Right forelimb (tissue), 1 donor: ENCODE results near the gene RUFY4.

Source experiments
- DNase-seq: peaks from one replicate; pipeline ENCODE4 v3.0.0-alpha.2; 2018

The RUFY4 gene

DNA sequence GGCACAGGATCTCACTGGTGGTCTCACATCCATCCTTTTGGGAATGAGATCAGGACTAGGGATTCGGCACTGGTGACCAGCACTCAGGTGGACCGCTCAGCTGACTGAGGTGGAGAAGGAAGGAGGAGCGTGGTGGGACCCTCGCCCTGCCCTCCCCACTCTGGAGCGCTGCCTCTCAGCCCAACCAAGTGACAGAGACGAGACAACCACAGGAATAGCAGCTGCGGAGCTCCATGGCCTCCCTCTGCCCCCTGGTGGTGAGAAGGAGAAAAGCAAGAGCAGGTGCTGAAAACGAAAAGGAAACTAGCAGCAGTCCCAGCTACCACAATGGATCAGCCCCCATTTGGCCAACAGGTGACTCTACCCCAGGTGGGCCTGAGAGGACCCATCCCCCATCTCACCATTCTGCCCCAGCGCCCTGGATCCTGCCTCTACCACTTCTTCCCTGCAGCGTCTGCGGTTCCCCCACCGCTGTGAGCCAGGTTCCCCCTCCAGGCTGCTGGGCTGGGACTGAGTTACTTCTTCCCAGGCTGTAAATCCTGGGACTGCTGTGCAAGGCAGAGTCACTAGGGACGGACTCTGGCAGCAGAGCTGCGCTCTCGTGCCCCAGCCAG lies at the start of gene RUFY4:
RUFY4 (plus strand) TSS at position 533 of the 614 bp plus-strand sequence. CDS start 1,353 bp downstream, outside the sequence.
- peak; percentile 76 for DNase-seq

DNA sequence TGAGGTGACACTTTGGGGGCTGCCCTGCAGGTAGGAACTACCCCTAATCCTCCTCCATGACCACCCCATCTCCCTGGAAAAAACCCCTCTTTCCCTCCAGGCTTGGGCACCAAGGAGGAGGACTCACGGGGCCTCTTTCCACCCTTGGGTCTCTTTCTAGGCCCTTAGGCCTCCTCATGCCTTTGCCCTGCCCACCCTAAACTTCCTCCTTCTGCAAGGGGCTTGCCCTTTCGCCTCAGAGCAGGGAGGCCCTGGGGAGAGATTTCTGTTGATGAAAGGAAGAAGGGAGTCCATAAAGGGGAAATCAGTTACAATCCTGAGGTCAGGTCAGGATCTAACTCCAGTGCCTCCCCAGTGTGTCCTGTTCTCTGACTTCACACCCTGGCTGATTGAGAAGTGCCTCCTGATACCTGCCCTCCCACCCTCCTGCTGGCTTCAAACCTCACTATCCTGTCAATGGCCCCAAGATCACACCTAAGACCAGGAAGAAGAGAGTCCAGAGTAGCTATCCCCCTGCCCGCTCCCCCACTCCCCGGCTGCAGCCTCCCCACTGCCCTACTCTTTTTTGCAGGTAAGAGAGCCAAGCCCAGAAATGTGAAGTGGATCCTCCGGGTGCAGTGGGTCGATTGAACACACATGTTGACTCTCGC lies 49.5 kb upstream of the RUFY4 start:
- no peak for DNase-seq

- DNase-seq = peak; percentile 34
Measured at GRCh38 chr2:218020281-218020680, 48.8 kb upstream of the RUFY4 start.

DNA sequence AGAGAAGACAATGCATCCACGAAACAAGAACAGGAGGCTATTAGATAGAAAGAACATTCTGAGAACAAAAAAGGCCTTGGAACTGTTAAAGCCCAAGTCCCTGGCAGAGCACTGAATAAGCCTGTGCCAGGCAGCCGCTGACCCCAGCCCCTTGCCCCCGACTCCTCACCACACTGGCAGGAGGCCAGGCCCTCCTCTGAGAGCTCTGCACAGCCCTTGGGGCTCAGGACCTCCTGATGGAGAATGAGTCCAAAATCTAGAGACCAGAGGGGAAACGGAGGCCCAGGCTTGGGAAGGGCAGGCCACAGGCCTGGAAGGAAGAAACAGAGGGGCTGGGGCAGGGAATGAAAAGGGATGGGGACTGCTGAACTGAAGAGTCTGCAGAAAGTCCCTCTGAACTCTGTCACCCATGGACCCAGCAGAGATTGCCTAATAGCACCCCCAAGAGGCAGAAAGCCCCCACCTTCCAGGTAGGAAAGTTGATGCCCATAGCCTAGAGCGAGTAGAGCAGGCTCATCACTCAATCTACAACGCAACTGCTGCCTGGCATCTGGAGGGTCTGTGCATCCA lies 48.0 kb upstream of the RUFY4 start:
- peak; percentile 30 for DNase-seq

DNA sequence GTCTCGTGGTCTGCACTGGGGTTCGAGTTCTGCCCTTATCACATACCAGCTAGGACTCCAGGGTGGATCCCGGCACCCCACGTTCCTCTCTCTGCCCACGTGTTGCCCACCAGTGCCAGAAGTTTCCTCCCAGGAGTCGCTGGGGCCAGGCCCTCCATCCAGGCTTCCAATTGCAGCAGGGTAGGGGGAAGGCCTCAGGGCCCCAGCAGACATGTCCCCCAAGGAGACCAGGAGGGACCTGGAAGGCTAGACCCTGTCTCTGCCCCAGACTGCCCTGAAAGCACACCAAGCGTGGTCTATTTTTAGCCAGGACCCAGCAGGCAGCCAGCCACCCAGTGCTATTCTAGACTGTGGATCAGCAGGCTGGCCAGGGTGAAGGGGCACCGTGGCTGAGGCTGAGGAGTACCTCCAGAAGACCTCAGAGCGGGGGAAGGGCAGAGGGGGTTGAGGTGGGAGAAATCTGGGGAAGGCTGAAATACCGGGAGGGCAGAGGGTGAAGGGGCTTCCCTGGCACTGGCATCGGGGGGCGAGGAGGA lies 47.4 kb upstream of the RUFY4 start:
- DNase-seq = peak; percentile 43

- DNase-seq = no peak
Measured at GRCh38 chr2:218022131-218022850, 46.8 kb upstream of the RUFY4 start.

DNA sequence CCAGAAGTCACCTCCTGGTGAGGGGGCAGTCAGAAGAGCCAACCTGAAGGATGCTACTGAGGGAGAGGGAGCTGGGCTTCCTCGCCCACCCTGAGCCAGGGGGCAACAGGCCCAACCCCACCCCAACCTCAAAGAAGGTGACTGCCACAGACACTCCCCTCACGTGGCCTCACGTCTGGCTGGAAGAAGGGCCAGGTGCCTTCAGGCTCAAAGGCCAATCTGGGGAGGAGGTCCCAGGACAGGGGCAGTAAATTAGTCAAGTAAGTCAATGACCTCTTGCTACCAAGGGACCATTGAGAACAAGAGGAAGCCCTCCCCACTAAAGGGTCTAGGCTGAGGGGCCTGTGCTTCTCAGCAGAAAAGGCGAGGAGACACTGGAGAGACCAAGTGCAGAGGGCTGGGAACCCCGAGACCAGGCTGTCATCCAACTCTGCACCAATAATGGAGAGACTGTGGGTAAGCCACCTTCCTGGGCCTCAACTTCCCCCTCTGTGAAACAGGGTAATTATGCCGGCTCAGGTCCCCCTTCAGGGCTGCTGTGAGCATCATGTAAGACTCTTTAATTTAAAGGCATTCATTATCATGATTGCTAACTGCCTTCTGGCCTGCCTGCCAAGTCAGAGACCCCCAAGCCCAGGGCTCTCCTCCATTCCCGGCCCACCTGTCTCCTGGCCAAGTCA lies 46.1 kb upstream of the RUFY4 start:
- DNase-seq = peak; percentile 30

DNA sequence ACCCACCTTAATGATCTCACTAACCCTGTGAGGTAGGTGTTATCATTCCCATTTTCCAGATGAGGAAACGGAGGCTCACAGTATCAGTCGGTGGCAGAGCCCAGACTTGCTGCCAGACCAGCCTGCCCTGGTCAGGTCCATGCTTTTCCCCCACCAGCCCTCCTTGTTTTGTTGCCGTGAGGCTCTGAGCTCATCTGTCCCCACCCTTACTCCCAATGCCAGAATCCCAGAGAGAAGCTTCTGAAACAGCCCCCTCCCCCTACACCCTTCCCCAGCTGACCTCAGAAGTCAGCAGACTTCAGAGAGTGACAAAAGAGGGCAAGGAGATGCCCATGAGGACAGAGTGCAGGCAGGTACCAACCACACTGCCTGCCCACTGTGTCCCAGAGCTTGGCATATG lies 45.4 kb upstream of the RUFY4 start:
- peak; percentile 31 for DNase-seq

DNA sequence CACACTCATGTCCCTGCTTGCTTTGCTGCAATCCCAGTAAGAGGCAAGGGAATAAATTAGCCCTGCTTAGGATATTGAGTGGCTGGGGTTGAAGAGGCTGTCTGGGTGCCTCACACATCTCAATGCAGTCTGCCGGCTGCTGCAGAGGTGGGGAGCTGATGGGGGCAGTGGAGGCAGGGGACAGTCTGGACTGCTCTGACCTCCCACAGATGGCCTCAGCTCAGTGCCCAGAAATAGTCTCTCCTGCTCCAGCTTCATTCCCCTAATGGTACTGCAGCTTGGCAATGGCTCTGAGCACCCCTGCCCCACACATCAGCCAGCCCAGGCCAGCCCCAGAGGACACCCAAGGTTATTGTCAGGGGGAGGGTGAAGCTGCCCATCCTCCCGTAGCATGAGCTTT lies 44.7 kb upstream of the RUFY4 start:
- peak; percentile 29 for DNase-seq

DNA sequence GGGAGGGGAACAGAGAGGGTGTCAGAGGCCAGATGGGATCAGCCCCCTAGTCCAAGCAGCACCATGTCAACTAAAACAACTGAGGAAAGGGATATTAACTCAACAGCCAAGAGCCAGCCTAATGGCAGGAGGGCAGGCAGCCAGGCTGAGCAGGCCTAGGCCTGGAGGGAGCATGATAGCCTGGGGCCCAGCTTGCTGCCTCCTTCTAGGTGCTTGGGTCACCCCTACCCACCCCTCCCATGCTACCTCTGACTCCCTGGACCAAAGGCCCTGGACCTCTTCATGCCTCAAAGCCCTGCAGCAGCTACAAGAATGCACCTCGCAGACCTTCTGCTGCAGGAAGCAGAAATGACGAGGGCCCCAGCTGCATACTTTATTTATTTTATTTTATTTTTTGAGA lies 44.2 kb upstream of the RUFY4 start:
- no peak for DNase-seq

GRCh38 chr2:218026244-218026643 lies 42.8 kb upstream of the RUFY4 start:
- peak; percentile 23 for DNase-seq

DNA sequence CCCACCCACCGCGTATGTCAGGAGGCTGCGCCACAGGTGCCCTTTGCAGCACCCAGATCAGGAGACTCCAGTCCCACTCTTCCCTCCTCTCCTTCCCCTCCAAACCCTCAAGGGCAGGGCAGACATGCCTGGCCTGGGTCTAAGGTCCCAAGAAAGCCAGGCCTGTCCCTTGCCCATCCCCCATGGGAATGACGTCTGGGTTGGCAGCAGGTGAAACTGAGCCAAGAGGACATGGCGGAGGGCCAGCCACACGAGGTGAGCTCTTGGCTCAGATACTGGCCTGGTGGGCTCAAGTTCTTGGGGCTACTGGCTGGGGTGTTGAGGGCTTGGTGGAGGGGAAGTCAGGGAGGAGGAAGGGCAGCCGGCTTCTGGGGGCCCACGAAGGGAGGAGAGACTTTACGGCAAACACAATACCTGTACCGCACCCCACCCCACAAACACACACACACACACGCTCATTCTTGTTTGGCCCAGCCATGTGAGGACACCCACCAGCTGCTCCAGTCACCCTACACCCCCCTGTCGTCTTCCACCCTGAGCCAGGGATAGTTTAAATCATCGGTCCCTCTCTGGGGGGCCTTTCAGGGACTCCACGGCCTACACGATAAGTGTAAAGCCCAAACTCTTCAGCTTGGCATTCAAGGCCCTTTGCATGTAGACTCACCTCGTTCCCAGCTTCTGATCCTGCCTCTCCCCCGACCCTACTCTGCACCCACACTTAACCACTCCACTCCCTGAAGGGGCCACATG lies 42.2 kb upstream of the RUFY4 start:
- DNase-seq = peak; percentile 36

DNA sequence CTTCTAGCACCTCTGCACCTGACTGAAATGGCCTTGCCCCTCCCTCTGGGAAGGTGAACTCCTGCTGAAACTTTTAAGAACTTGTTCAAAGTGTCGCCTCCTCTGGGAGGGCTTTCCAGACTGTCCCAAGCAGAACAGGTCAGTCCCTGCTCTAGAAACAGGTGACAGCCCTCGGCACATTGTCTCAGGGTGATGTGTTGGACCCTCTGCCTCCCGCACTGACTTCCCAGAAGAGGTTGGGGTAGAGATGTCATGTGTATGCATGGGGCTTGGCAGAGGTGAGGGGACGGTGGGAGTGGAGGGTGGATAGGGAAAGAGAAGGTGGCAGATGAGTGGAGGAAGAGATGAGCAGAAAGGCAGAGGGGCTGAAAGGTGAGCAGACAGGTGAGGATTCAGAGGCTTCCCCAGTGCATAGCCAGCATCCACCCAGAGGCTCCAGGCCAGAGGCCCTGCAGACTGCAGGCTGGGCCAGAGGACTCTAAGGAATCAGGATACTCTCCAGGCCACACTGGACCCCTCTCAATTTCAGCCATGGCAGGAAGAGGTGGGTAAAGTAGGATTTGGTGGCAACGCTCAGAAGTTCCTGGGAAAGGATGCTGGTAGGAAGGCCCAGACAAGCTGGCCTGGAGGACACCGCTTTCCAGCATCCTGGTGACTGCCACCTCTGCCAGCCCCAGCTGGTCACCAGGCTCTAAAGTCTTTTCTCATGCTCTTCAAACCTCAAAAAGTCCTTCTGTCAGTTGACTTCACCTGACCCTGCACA lies 41.4 kb upstream of the RUFY4 start:
- DNase-seq = peak; percentile 30

- no peak for DNase-seq
Measured at GRCh38 chr2:218028189-218028495, 40.9 kb upstream of the RUFY4 start.

- DNase-seq = no peak
Measured at GRCh38 chr2:218028562-218029348, 40.3 kb upstream of the RUFY4 start.

DNA sequence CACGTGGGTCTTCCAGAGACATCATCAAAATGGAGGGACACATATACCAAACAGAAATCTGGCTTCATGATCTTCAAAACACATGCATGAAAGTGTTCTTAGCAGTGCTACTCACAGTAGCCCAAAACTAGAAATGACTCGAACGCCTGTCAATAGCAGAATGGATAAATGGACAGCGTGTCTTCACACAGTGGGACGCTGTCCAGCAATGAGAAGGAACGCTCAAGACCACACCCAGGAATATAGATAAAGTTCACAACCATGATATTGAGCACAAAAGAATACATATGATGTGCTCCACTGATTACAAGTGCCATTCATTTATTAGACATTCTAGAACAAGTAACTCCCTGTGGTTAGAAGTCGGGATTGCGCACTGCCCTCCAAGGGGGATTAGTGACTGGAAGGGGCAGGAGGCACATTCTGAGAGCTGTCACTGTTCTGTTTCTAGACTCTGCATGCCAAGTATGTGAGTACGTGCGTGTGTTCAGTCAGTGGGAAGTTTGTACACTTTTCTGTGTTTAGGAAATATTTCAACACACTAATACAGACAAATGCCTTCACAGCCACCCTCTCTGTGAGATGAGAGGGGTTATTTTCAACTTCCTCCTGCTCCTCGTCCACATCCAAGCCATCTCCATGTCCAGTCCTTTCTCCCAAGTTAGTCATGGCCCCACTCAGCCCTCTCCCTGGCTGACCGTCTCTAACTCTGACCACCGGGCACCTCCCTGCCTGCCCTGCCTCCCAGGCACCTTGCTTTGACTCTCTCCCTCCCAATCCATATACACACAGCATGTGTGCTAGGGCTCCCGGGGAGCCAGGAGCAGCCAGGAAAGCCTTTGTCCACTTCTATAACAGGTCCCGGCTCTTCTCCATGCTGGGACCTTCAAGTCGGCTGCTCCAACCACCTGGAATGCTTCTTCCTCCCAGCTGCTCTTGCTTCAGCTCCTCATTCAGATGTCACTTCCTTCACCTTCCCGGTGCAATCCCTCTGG lies 39.4 kb upstream of the RUFY4 start:
- peak; percentile 42 for DNase-seq

DNA sequence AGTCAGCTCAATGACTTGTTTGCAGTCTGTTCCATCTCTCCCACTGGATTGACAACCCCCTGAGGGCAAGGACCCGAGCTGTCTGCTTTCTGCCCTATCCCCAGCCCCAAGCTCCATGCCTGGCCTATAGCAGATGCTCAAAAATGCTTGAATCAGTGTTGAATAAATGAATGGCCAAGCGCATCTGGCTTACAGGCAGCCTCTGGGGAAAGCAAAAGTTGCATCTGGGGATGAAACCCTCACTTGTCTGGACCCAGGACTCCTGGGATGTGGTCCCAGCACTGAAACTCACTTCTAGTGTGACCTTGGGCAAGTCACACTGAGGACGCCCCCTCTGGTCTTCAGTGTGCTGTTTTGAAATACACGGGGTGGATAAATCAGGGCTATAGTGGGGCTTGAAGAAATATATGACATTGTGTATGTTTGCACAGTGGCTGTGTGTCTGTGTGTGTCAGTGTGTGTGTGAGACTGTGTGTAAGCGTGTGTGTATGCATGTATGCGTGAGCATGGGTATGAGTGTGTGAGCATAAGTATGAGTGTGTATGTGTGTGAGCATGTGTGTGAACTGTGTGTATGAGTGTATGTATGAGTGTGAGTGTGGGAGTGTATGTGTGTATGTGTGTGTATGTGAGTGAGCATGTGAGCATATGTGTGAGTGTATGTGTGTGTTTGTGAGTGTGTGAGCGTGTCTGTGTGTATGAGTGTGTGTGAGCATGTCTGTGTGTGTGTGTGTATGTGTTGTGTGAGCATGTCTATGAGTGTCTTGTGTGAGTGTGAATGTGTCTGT lies 38.5 kb upstream of the RUFY4 start:
- no peak for DNase-seq

DNA sequence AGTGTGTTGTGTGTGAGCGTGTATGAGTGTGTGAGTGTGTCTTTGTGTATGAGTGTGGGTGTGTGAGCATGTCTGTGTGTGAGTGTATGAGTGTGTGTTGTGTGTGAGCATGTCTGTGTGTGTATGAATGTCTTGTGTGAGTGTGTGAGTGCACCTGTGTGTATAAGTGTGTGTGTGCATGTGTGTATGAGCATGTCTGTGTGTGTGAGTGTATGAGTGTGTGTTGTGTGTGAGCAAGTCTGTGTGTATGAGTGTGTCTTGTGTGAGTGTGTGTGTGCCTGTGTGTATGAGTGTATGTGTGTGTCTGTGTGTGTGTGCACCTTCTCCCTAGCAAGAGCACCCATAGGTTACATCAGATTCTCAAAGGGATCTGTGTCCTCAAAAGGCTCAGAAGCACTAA lies 37.8 kb upstream of the RUFY4 start:
- no peak for DNase-seq
